ENCODE measurements around the gene STK11IP. TPM values are rescaled to one million over a fixed set of nuclear protein-coding genes. Genes with fewer than 3 reads are reported as not detected.

STK11IP gene
- total and polyA plus RNA-seq, 2 of the 13 experiments (the other 11 are each of a cell fraction or from before 2014, with no cell fraction given): 12.8 to 24.0 TPM

DNA sequence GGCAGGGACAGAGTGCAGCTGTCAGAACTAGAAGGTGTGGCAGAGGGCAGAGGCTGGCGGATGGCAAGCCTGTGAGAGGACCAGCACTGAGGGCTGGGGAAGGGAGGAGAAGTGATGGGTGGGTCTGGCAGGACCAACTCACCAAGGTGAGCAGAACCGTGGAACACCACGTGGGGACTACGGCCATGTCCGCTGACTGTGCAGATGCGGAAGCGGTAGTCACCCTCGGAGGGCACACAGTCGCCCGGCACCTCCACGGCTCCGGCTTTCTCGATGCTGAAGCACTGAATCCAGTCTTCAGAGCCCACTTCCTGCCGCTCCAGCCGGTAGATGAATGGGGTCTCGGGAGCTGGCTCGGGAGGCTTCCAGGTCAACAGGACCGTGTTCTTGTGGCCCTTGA lies 30.5 kb upstream of the STK11IP start (continued):
- TF ChIP-seq ZGPAT (CRISPR knock-in tag; IDR thresholded peaks at IDR 0.05) (0 out of 2 replicates have a peak, but pooled peaks have one; percentile 28), ZNF619 (CRISPR knock-in tag; IDR thresholded peaks at IDR 0.05) (peak; percentile 6), GMEB2 (CRISPR knock-in tag; IDR thresholded peaks at IDR 0.05; ENCODE audit: low read depth) (no peak), ZNF709 (CRISPR knock-in tag; IDR thresholded peaks at IDR 0.05) (no peak), ZNF768 (CRISPR knock-in tag; IDR thresholded peaks at IDR 0.05) (peak; percentile 33; the same call in 1 of the 2 replicates), AGO2 (optimal IDR thresholded peaks at IDR 0.05; ENCODE audit: low read depth, low read length) (peak; percentile 17), ZNF552 (CRISPR knock-in tag; IDR thresholded peaks at IDR 0.05; ENCODE audit: borderline replicate concordance) (no peak), ZNF205 (CRISPR knock-in tag; IDR thresholded peaks at IDR 0.05) (no peak)
- TF ChIP-seq, protein P1, sequence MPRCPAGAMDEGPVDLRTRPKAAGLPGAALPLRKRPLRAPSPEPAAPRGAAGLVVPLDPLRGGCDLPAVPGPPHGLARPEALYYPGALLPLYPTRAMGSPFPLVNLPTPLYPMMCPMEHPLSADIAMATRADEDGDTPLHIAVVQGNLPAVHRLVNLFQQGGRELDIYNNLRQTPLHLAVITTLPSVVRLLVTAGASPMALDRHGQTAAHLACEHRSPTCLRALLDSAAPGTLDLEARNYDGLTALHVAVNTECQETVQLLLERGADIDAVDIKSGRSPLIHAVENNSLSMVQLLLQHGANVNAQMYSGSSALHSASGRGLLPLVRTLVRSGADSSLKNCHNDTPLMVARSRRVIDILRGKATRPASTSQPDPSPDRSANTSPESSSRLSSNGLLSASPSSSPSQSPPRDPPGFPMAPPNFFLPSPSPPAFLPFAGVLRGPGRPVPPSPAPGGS (CRISPR knock-in tag; IDR thresholded peaks at IDR 0.05): no peak

All from HepG2 (cell line).